GM15510 (cell line): Measurements from ENCODE around the gene PTPRS.

Experiments
- POLR2A ChIP-seq: IDR thresholded peaks from 3 replicates; pipeline ENCODE4 v1.6.1; 2011; ENCODE audit warnings: borderline replicate concordance; ENCODE audit not compliant: insufficient read length; ENCODE audit errors: extremely low read depth

The PTPRS gene

GRCh38 chr19:5339950-5340636 lies 519 bp downstream of the PTPRS start:
- no peak for TF ChIP-seq POLR2A

- no peak for TF ChIP-seq POLR2A
These were observed 1.2 kb downstream of the PTPRS start for GRCh38 chr19:5339198-5339949.

- no peak for TF ChIP-seq POLR2A
These were observed 1.9 kb downstream of the PTPRS start for GRCh38 chr19:5338656-5339197.

GRCh38 chr19:5337708-5338655 lies 2.6 kb downstream of the PTPRS start:
- no peak for TF ChIP-seq POLR2A

GRCh38 chr19:5337126-5337525 lies 3.5 kb downstream of the PTPRS start:
- TF ChIP-seq POLR2A = no peak

GRCh38 chr19:5336195-5336965 lies 4.2 kb downstream of the PTPRS start:
- TF ChIP-seq POLR2A = no peak

GRCh38 chr19:5335593-5335992 lies 5.0 kb downstream of the PTPRS start:
- no peak for TF ChIP-seq POLR2A

- TF ChIP-seq POLR2A = no peak
These were observed 5.7 kb downstream of the PTPRS start for GRCh38 chr19:5334824-5335500.

GRCh38 chr19:5334366-5334739 lies 6.3 kb downstream of the PTPRS start:
- TF ChIP-seq POLR2A = no peak

- TF ChIP-seq POLR2A = no peak
These were observed 6.8 kb downstream of the PTPRS start for GRCh38 chr19:5333581-5334365.

- TF ChIP-seq POLR2A = no peak
These were observed 8.1 kb downstream of the PTPRS start for GRCh38 chr19:5332501-5332900.

GRCh38 chr19:5331790-5332189 lies 8.8 kb downstream of the PTPRS start:
- no peak for TF ChIP-seq POLR2A

GRCh38 chr19:5330307-5330720 lies 10.3 kb downstream of the PTPRS start:
- TF ChIP-seq POLR2A = no peak
